ENCODE measurements around the gene UBAC2. TPM values are rescaled to one million over a fixed set of nuclear protein-coding genes. Genes with fewer than 3 reads are reported as not detected.

UBAC2 gene
- polyA plus RNA-seq, 1 donor: 93.5 TPM

Other genes with a start within 250 kb of the UBAC2 start
- 66.5 TPM for gene DOCK9, start 222.8 kb upstream of the UBAC2 start, polyA plus RNA-seq (ENCODE audit: insufficient read length)
- 0.28 TPM for gene GPR18, start 57.5 kb downstream of the UBAC2 start, polyA plus RNA-seq (ENCODE audit: insufficient read length)
- gene GPR183, start 106.5 kb downstream of the UBAC2 start, polyA plus RNA-seq (ENCODE audit: insufficient read length): 2.3 TPM

All from left kidney (tissue), 1 donor.